HG03342 (cell line): ENCODE measurements around the gene FBXL7.
"Not testable (repeated sequence)": the region's sequence is repeated elsewhere in the genome, so short reads cannot be mapped to it uniquely, and the experiment has no call there.

Experiments
- ATAC-seq: cut with Tn5 transposase; IDR thresholded peaks from one replicate; pipeline ENCODE4 v1.9.1; 2021; ENCODE audit warnings: mild to moderate bottlenecking, moderate library complexity; ENCODE audit not compliant: unreplicated experiment

The FBXL7 gene

GRCh38 chr5:15850939-15851341 lies 351.0 kb downstream of the FBXL7 start:
- no peak for ATAC-seq

GRCh38 chr5:15852217-15852616 lies 352.2 kb downstream of the FBXL7 start:
- no peak for ATAC-seq

- ATAC-seq: no peak
Measured at GRCh38 chr5:15852949-15853348, 353.0 kb downstream of the FBXL7 start.

- ATAC-seq: no peak
Measured at GRCh38 chr5:15858326-15858725, 358.3 kb downstream of the FBXL7 start.

- ATAC-seq: no peak
Measured at GRCh38 chr5:15864536-15865215, 364.7 kb downstream of the FBXL7 start.

- not testable (repeated sequence) for ATAC-seq
Measured at GRCh38 chr5:15872259-15872658, 372.3 kb downstream of the FBXL7 start.

GRCh38 chr5:15877914-15878313 lies 377.9 kb downstream of the FBXL7 start:
- ATAC-seq: no peak

- no peak for ATAC-seq
Measured at GRCh38 chr5:15880201-15880600, 380.2 kb downstream of the FBXL7 start.

GRCh38 chr5:15885156-15885555 lies 385.2 kb downstream of the FBXL7 start:
- no peak for ATAC-seq

GRCh38 chr5:15886156-15886555 lies 386.2 kb downstream of the FBXL7 start:
- no peak for ATAC-seq

- ATAC-seq: no peak
Measured at GRCh38 chr5:15887093-15887492, 387.1 kb downstream of the FBXL7 start.

GRCh38 chr5:15889001-15889400 lies 389.0 kb downstream of the FBXL7 start:
- no peak for ATAC-seq

- no peak for ATAC-seq
Measured at GRCh38 chr5:15893866-15894265, 393.9 kb downstream of the FBXL7 start.

GRCh38 chr5:15897656-15898055 lies 397.7 kb downstream of the FBXL7 start:
- no peak for ATAC-seq

GRCh38 chr5:15898641-15899040 lies 398.7 kb downstream of the FBXL7 start:
- no peak for ATAC-seq

GRCh38 chr5:15899481-15899880 lies 399.5 kb downstream of the FBXL7 start:
- ATAC-seq: no peak

GRCh38 chr5:15901151-15901550 lies 401.2 kb downstream of the FBXL7 start:
- no peak for ATAC-seq

GRCh38 chr5:15902066-15902465 lies 402.1 kb downstream of the FBXL7 start:
- no peak for ATAC-seq

GRCh38 chr5:15904899-15905830 lies 405.2 kb downstream of the FBXL7 start:
- no peak for ATAC-seq

- ATAC-seq: no peak
Measured at GRCh38 chr5:15914638-15915037, 414.7 kb downstream of the FBXL7 start.

GRCh38 chr5:15926586-15926985 lies 426.6 kb downstream of the FBXL7 start:
- ATAC-seq: no peak

GRCh38 chr5:15927710-15928380 lies 427.9 kb downstream of the FBXL7 start:
- ATAC-seq: no peak
